GM12878 (cell line): ENCODE measurements around the gene C1QTNF1. TPM values are rescaled to one million over a fixed set of nuclear protein-coding genes. Genes with fewer than 3 reads are reported as not detected.

Experiments used
- ATAC-seq: fragments of 200-7000 bp; cut with Tn5 transposase; 3 replicates; pipeline ENCODE4 v1.9.1; 2020; ENCODE audit warnings: mild to moderate bottlenecking, moderate library complexity
- BruUV-seq: library from RNA; stranded (reverse); fragments of 400-500 nt; replicated peaks from 2 replicates; lab custom pipeline; 2021; lab: Mats Ljungman, UMichigan
- CTCF ChIA-PET: fragments of 300-600 bp; sonication (Branson Sonifier 250); formaldehyde crosslinking; extraction: SDS; loops from one replicate; lab custom pipeline; 2021; ENCODE audit warnings: inconsistent platforms; lab: Yijun Ruan, JAX
- POLR2A ChIA-PET: fragments of 350-600 bp; formaldehyde crosslinking; extraction: SDS; loops from one replicate; lab custom pipeline; 2021; ENCODE audit warnings: inconsistent platforms; lab: Charles Lee
- RAD21 ChIA-PET: fragments of 300-600 bp; sonication (Branson Sonifier 250); formaldehyde crosslinking; loops from one replicate; lab custom pipeline; 2023; ENCODE audit warnings: antibody characterized with exemption; ENCODE audit not compliant: unreplicated experiment; lab: Charles Lee
- SMC1A ChIA-PET: fragments of 300-600 bp; sonication (Branson Sonifier 250); formaldehyde crosslinking; loops from one replicate; lab custom pipeline; 2023; ENCODE audit not compliant: unreplicated experiment, uncharacterized antibody; lab: Charles Lee
- DNase-seq: peaks from one replicate; pipeline ENCODE4 v3.0.0-alpha.2; 2011; ENCODE audit warnings: low read depth, low spot score
- FAIRE-seq: peaks from 3 replicates; lab custom pipeline; 2011; peaks lifted over from hg19 to GRCh38; lab: Jason Lieb, UNC
- H2AFZ ChIP-seq: 2 replicates; pipeline ENCODE4 v1.6.0; 2011; ENCODE audit warnings: low read depth, low read length, control low read depth; ENCODE audit not compliant: control insufficient read depth
- H3K27ac ChIP-seq: 2 replicates; pipeline ENCODE4 v1.5.1; 2011; ENCODE audit warnings: control low read depth; ENCODE audit not compliant: control insufficient read depth, insufficient read depth
- H3K27me3 ChIP-seq, 2 experiments: replicated peaks in 1 of 2; 2 replicates each; pipeline versions ENCODE4 v1.6.0 to v1.6.1; 2011; ENCODE audit warnings: low read length in 1 of 2; ENCODE audit not compliant: control insufficient read depth in 2 of 2, insufficient read depth in 2 of 2
- H3K36me3 ChIP-seq, 2 experiments: 2 replicates each; pipeline ENCODE4 v1.5.1; 2011; ENCODE audit warnings: low read length in 1 of 2; ENCODE audit not compliant: control insufficient read depth in 2 of 2, insufficient read depth in 2 of 2
- H3K4me1 ChIP-seq: 2 replicates; pipeline ENCODE4 v1.6.1; 2011; ENCODE audit warnings: mild to moderate bottlenecking, low read length, moderate library complexity, mixed read lengths; ENCODE audit not compliant: control insufficient read depth, insufficient read depth
- H3K4me2 ChIP-seq: 2 replicates; pipeline ENCODE4 v1.6.0; 2011; ENCODE audit warnings: control low read depth; ENCODE audit not compliant: control insufficient read depth, insufficient read depth
- H3K4me3 ChIP-seq: fragments of 200-600 bp; sonication (generic); 2 replicates; pipeline ENCODE4 v1.5.1; 2016
- H3K79me2 ChIP-seq: 2 replicates; pipeline ENCODE4 v1.6.0; 2011; ENCODE audit warnings: low read length; ENCODE audit not compliant: control insufficient read depth, insufficient read depth
- H3K9ac ChIP-seq: 2 replicates; pipeline ENCODE4 v1.8.0; 2011; ENCODE audit warnings: low read length, control low read depth, mixed read lengths; ENCODE audit not compliant: control insufficient read depth, insufficient read depth
- H3K9me3 ChIP-seq: replicated peaks from 3 replicates; pipeline ENCODE4 v1.5.1; 2011; ENCODE audit warnings: mild to moderate bottlenecking, low read length; ENCODE audit not compliant: control insufficient read depth, insufficient read depth
- H4K20me1 ChIP-seq: 2 replicates; pipeline ENCODE4 v1.6.0; 2011; ENCODE audit not compliant: control insufficient read depth, insufficient read depth
- BCL11A ChIP-seq: IDR thresholded peaks from 2 replicates; pipeline ENCODE4 v1.6.1; 2011; ENCODE audit warnings: low read depth, low read length
- FOXM1 ChIP-seq: IDR thresholded peaks from 2 replicates; pipeline ENCODE4 v1.6.1; 2012; ENCODE audit warnings: low read depth, mild to moderate bottlenecking, inconsistent platforms, low read length, moderate library complexity
- NFYB ChIP-seq: IDR thresholded peaks from 2 replicates; pipeline ENCODE4 v1.6.1; 2011; ENCODE audit warnings: low read depth, mild to moderate bottlenecking, low read length, improper control_type of control experiment, moderate library complexity; ENCODE audit not compliant: insufficient read depth
- NRF1 ChIP-seq: conservative IDR thresholded peaks from 2 replicates; pipeline ENCODE4 v1.6.1; 2011; ENCODE audit warnings: mild to moderate bottlenecking, low read depth, low read length, improper control_type of control experiment
- SMAD5 ChIP-seq: IDR thresholded peaks from 2 replicates; pipeline ENCODE4 v1.6.1; 2016; ENCODE audit warnings: antibody characterized with exemption, low read depth
- WRNIP1 ChIP-seq: IDR thresholded peaks from 2 replicates; pipeline ENCODE4 v1.6.1; 2011; ENCODE audit warnings: low read depth, low read length, improper control_type of control experiment, borderline replicate concordance
- ZBED1 ChIP-seq: IDR thresholded peaks from 2 replicates; pipeline ENCODE4 v1.6.1; 2016; ENCODE audit warnings: borderline replicate concordance
- WGBS: methylation state at CpG from one replicate; pipeline ENCODE4 v1.1.6; 2016; ENCODE audit warnings: low lambda C conversion rate; ENCODE audit not compliant: insufficient replicate concordance, insufficient coverage; ENCODE audit errors: missing lambda C conversion rate; 5-methylcytosine and 5-hydroxymethylcytosine counted together
- in situ Hi-C: fragments of 300-500 bp; cut with MboI; formaldehyde crosslinking; loops from 9 replicates; pipeline ENCODE4 v1.14.3; 2018; ENCODE audit warnings: mixed read lengths
- intact Hi-C: fragments of 100-400 bp; cut with micrococcal nuclease; formaldehyde crosslinking; loops from one replicate; pipeline ENCODE4 v1.14.2; 2022; ENCODE audit not compliant: unreplicated experiment
- polyA plus RNA-seq, 11 experiments: library from polyadenylated mRNA; depleted of rRNA in 4 of 11; unstranded in 6 of 11; stranded (reverse) in 5 of 11; fragments of >200 nt; fragmentation: Nextera tagmentation in 4 of 11; fragmentation: Illumina TruSeq in 1 of 11; extraction: Ambion mirVana in 4 of 11; extraction: Trizol in 1 of 11; gene quantifications; 1 replicate in 1 of 11; 2 replicates in 10 of 11; pipeline versions ENCODE4 v1.2.1 to v1.2.3, GENCODE V29; 2011 to 2016; ENCODE audit warnings: inconsistent platforms in 2 of 11, missing spikeins in 2 of 11, low read depth in 1 of 11
- total RNA-seq, 4 experiments: library from RNA; depleted of rRNA in 3 of 4; stranded (reverse); fragments of >200 nt in 3 of 4; fragmentation: Illumina TruSeq in 1 of 4; extraction: Trizol in 1 of 4; gene quantifications; 2 replicates each; pipeline versions ENCODE4 v1.2.1 to v1.2.3, GENCODE V29; 2013 to 2021

The C1QTNF1 gene
- total and polyA plus RNA-seq, 10 of the 15 experiments (the other 5 are each of a cell fraction or from before 2014, with no cell fraction given), result 0.05 to 1.1 (median 0.15) TPM; not detected in 4

- H3K9ac ChIP-seq, result no peak overlapping the region
- ChIA-PET RAD21 (no interaction called here), SMC1A (no interaction called here), POLR2A (no interaction called here), CTCF (no interaction called here)
- no peak overlapping the region for H2AFZ ChIP-seq
- H4K20me1 ChIP-seq, result no peaks in the 10 kb centered on the region; the same call in none of the 2 replicates
- H3K36me3 ChIP-seq, result peaks cover 0 to 2% of the 10 kb centered on the region in 2 experiments; a peak in 3 of 4 replicates
- BruUV-seq, result no TSS peak
- in situ Hi-C loops (no loop called here), intact Hi-C loops (no loop called here)
- no peak overlapping the region for H3K4me2 ChIP-seq
- ATAC-seq, result no peak
- H3K4me1 ChIP-seq, result peaks cover under 1% of the 10 kb centered on the region; the same call in 1 of the 2 replicates
- H3K27ac ChIP-seq, result no peak overlapping the region
- no peaks in the 10 kb centered on the region for H3K27me3 ChIP-seq
- WGBS, result 80% methylated on average over 20 of the region's 20 CpGs
- peaks cover 23% of the 10 kb centered on the region for H3K79me2 ChIP-seq
- H3K9me3 ChIP-seq, result no peaks in the 10 kb centered on the region
- no peak overlapping the region for H3K4me3 ChIP-seq
- TF ChIP-seq BCL11A (no peak), WRNIP1 (no peak), ZBED1 (no peak), SMAD5 (no peak), NFYB (no peak), NRF1 (no peak), FOXM1 (no peak)
- no peak for DNase-seq
- FAIRE-seq, result no peak
Measured at GRCh38 chr17:79002796-79003593, 21.0 kb upstream of the C1QTNF1 start.
